Lower lobe of right lung (tissue), 2 donors: ENCODE results near the gene CFAP410. TPM values are rescaled to one million over a fixed set of nuclear protein-coding genes. Genes with fewer than 3 reads are reported as not detected.

Experiments
- ATAC-seq, 2 donors: fragments of 200-7000 bp; cut with Tn5 transposase; one replicate each; pipeline ENCODE4 v1.9.1; 2020 to 2022; ENCODE audit warnings: mild to moderate bottlenecking in 2 of 2, moderate library complexity in 2 of 2
- DNase-seq: peaks from one replicate; pipeline ENCODE4 v3.0.0-alpha.2; 2020
- H3K27ac ChIP-seq: fragments of 200-600 bp; one replicate; pipeline ENCODE4 v1.8.0; 2022
- H3K27me3 ChIP-seq: fragments of 200-600 bp; one replicate; pipeline ENCODE4 v1.8.0; 2022; ENCODE audit warnings: low read depth
- H3K36me3 ChIP-seq: fragments of 200-600 bp; one replicate; pipeline ENCODE4 v1.8.0; 2022; ENCODE audit warnings: mild to moderate bottlenecking
- H3K4me1 ChIP-seq: fragments of 200-600 bp; one replicate; pipeline ENCODE4 v1.8.0; 2022
- H3K4me3 ChIP-seq: fragments of 200-600 bp; one replicate; pipeline ENCODE4 v1.8.0; 2022; ENCODE audit warnings: mild to moderate bottlenecking
- H3K9me3 ChIP-seq: fragments of 200-600 bp; one replicate; pipeline ENCODE4 v1.8.0; 2022
- intact Hi-C: fragments of 100-400 bp; cut with DNase I; formaldehyde crosslinking; loops from one replicate; pipeline ENCODE4 v1.11.0; 2022
- total RNA-seq: library from RNA; stranded (reverse); fragmentation: NEBNext Ultra II Directional; extraction: Animal tissue kit (Norgen Biotek cat#: 25700); gene quantifications from one replicate; pipeline ENCODE4 v1.2.1, GENCODE V29; 2021
- TF ChIP-seq, protein P1 (sequence below): fragments of 200-600 bp; IDR thresholded peaks from one replicate; pipeline ENCODE4 v1.8.0; 2022; ENCODE audit warnings: antibody characterized with exemption, mild to moderate bottlenecking
- donor health status: DM: no; HTN: yes; CAD: no; lungs with severe emphysema.

CFAP410 gene
- total RNA-seq, 1 donor from 2014 or later, result 20.3 TPM

GRCh38 chr21:44331650-44332307 lies 7.4 kb downstream of the CFAP410 start:
- Histone ChIP-seq H3K4me1 (no peaks in the 10 kb centered on the region), H3K27ac (no peak overlapping the region), H3K27me3 (no peaks in the 10 kb centered on the region), H3K9me3 (no peaks in the 10 kb centered on the region), H3K4me3 (no peak overlapping the region), H3K36me3 (peaks cover 48% of the 10 kb centered on the region)
- no peak for DNase-seq
- TF ChIP-seq, protein P1, sequence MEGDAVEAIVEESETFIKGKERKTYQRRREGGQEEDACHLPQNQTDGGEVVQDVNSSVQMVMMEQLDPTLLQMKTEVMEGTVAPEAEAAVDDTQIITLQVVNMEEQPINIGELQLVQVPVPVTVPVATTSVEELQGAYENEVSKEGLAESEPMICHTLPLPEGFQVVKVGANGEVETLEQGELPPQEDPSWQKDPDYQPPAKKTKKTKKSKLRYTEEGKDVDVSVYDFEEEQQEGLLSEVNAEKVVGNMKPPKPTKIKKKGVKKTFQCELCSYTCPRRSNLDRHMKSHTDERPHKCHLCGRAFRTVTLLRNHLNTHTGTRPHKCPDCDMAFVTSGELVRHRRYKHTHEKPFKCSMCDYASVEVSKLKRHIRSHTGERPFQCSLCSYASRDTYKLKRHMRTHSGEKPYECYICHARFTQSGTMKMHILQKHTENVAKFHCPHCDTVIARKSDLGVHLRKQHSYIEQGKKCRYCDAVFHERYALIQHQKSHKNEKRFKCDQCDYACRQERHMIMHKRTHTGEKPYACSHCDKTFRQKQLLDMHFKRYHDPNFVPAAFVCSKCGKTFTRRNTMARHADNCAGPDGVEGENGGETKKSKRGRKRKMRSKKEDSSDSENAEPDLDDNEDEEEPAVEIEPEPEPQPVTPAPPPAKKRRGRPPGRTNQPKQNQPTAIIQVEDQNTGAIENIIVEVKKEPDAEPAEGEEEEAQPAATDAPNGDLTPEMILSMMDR, result no peak
- ATAC-seq, result no peak
- intact Hi-C loops, result no loop called here

GRCh38 chr21:44331209-44331608 lies 8.0 kb downstream of the CFAP410 start:
- no peaks in the 10 kb centered on the region for H3K4me1 ChIP-seq
- intact Hi-C loops, result no loop called here
- TF ChIP-seq, protein P1, result no peak
- no peak overlapping the region for H3K4me3 ChIP-seq
- no peak overlapping the region for H3K27ac ChIP-seq
- DNase-seq, result no peak
- H3K27me3 ChIP-seq, result no peaks in the 10 kb centered on the region
- ATAC-seq, result no peak
- H3K9me3 ChIP-seq, result no peaks in the 10 kb centered on the region
- H3K36me3 ChIP-seq, result peaks cover 50% of the 10 kb centered on the region

DNA sequence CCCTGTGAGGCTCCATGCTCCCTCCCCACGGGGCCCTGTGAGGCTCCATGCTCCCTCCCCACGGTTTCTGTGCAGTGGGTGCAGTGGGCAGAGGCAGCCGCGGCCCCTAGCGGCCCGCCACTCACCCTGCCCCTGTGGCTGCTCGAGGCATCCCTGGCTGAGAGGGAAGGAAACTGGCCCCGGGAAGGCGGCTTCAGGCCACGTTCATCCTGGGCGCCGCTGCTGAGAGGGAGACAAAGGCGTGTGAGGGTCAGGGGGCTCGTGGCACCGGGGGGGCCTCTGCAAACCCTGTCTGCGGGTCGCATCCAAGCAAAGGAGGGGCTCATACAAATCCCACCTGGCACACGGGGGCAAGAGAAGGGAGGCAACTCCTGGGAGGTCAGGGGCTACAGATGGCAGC lies 8.5 kb downstream of the CFAP410 start:
- ATAC-seq (no peak), DNase-seq (no peak)
- TF ChIP-seq, protein P1, result no peak
- no peaks in the 10 kb centered on the region for H3K9me3 ChIP-seq
- H3K27me3 ChIP-seq, result no peaks in the 10 kb centered on the region
- no peaks in the 10 kb centered on the region for H3K4me1 ChIP-seq
- no peak overlapping the region for H3K4me3 ChIP-seq
- H3K27ac ChIP-seq, result no peak overlapping the region
- peaks cover 55% of the 10 kb centered on the region for H3K36me3 ChIP-seq
- intact Hi-C loops, result no loop called here

DNA sequence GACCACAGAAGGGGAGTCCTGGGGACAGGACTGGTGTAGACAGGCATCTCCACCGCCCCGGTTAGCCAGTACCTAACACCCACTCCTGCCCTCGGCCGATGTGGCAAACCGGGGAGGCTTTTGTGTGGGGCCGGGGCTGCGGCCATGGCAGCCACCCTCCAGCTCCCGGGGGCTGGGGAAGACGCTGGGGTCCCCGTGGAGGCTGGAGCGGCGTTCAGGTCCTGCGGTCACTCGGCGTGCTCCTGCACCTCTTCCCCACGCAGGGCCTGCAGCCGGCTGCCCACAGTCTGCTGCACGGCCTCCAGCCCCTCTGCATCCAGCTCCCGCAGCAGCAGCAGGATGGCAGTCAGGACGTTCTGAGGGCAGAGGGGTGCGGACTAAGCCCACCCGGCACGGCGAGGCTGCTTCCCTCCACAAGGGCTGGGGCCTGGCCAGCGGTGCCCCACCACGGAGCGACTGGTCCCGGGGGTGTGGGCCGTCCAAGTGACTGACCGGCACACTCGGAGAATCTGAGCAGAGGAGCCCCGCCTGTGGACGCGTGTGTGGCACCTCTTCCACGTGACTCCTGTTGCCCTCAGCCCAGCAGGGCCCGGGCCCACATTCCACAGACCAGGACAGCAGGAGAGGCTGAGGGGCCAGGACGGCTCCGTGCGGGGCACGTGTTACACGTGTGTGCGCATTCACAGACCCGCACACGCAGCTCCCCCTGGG lies 9.1 kb downstream of the CFAP410 start:
- H3K27ac ChIP-seq, result no peak overlapping the region
- no peak for DNase-seq
- peaks cover 55% of the 10 kb centered on the region for H3K36me3 ChIP-seq
- no peak overlapping the region for H3K4me3 ChIP-seq
- no peaks in the 10 kb centered on the region for H3K4me1 ChIP-seq
- no peak for ATAC-seq
- no peaks in the 10 kb centered on the region for H3K27me3 ChIP-seq
- TF ChIP-seq, protein P1, result no peak
- intact Hi-C loops, result no loop called here
- no peaks in the 10 kb centered on the region for H3K9me3 ChIP-seq

- H3K36me3 ChIP-seq, result peaks cover 59% of the 10 kb centered on the region
- ATAC-seq, result no peak
- H3K9me3 ChIP-seq, result no peaks in the 10 kb centered on the region
- H3K27ac ChIP-seq, result no peak overlapping the region
- intact Hi-C loops, result no loop called here
- H3K27me3 ChIP-seq, result no peaks in the 10 kb centered on the region
- DNase-seq, result no peak
- no peak overlapping the region for H3K4me3 ChIP-seq
- TF ChIP-seq, protein P1, result no peak
- H3K4me1 ChIP-seq, result no peaks in the 10 kb centered on the region
These were observed 9.9 kb downstream of the CFAP410 start for GRCh38 chr21:44329086-44329889.
